HepG2 (cell line): ENCODE data around the gene ZNF180. TPM values are rescaled to one million over a fixed set of nuclear protein-coding genes. Genes with fewer than 3 reads are reported as not detected.

Source experiments
- BRCA1 ChIP-seq: sonication (generic); formaldehyde crosslinking; IDR thresholded peaks from 2 replicates; pipeline ENCODE4 v1.4.0; 2020; ENCODE audit warnings: missing genetic modification reagents
- CHD2 ChIP-seq: IDR thresholded peaks from 2 replicates; pipeline ENCODE4 v1.6.1; 2011; ENCODE audit warnings: low read depth, low read length, improper control_type of control experiment
- ESRRA ChIP-seq: sonication (generic); formaldehyde crosslinking; IDR thresholded peaks from 2 replicates; pipeline ENCODE4 v1.5.1; 2020; ENCODE audit warnings: mild to moderate bottlenecking, low read depth, missing genetic modification reagents
- HNRNPL ChIP-seq: fragments of 200-400 bp; formaldehyde crosslinking; IDR thresholded peaks from 2 replicates; pipeline ENCODE4 v1.6.1; 2017; ENCODE audit warnings: mild to moderate bottlenecking, low read depth, low read length
- KDM5B ChIP-seq: sonication (generic); formaldehyde crosslinking; IDR thresholded peaks from 2 replicates; pipeline ENCODE4 v1.4.0; 2020; ENCODE audit warnings: missing genetic modification reagents, mild to moderate bottlenecking, borderline replicate concordance
- MATR3 ChIP-seq: sonication (generic); formaldehyde crosslinking; IDR thresholded peaks from 2 replicates; pipeline ENCODE4 v1.4.0; 2020; ENCODE audit warnings: missing genetic modification reagents
- PAWR ChIP-seq: sonication (generic); formaldehyde crosslinking; IDR thresholded peaks from 2 replicates; pipeline ENCODE4 v1.4.0; 2020; ENCODE audit warnings: missing genetic modification reagents, mild to moderate bottlenecking, borderline replicate concordance
- POLR2AphosphoS2 ChIP-seq: IDR thresholded peaks from 2 replicates; pipeline ENCODE4 v1.6.1; 2011; ENCODE audit warnings: low read depth, low read length, improper control_type of control experiment
- RBFOX2 ChIP-seq: fragments of 200-400 bp; formaldehyde crosslinking; IDR thresholded peaks from 2 replicates; pipeline ENCODE4 v1.6.1; 2017; ENCODE audit warnings: low read depth, mild to moderate bottlenecking, low read length
- SMAD3 ChIP-seq: sonication (generic); formaldehyde crosslinking; IDR thresholded peaks from 2 replicates; pipeline ENCODE4 v1.4.0; 2020; ENCODE audit warnings: missing genetic modification reagents
- SNAPC2 ChIP-seq: sonication (generic); formaldehyde crosslinking; IDR thresholded peaks from 2 replicates; pipeline ENCODE4 v1.8.1; 2022; ENCODE audit warnings: mild to moderate bottlenecking, missing genetic modification reagents
- SRY ChIP-seq: sonication (generic); formaldehyde crosslinking; IDR thresholded peaks from 2 replicates; pipeline ENCODE4 v1.8.0; 2022; ENCODE audit warnings: mild to moderate bottlenecking, missing genetic modification reagents
- ZFP82 ChIP-seq: sonication (generic); formaldehyde crosslinking; IDR thresholded peaks from 2 replicates; pipeline ENCODE4 v1.5.1; 2020; ENCODE audit warnings: mild to moderate bottlenecking, missing genetic modification reagents, borderline replicate concordance
- ZFP90 ChIP-seq: sonication (generic); formaldehyde crosslinking; IDR thresholded peaks from 2 replicates; pipeline ENCODE4 v1.8.0; 2022; ENCODE audit warnings: missing genetic modification reagents, mild to moderate bottlenecking, inconsistent platforms, borderline replicate concordance
- ZNF10 ChIP-seq: sonication (generic); formaldehyde crosslinking; IDR thresholded peaks from 2 replicates; pipeline ENCODE4 v1.4.0; 2020; ENCODE audit warnings: mild to moderate bottlenecking, low read depth, missing genetic modification reagents, borderline replicate concordance
- ZNF180 ChIP-seq: sonication (generic); formaldehyde crosslinking; IDR thresholded peaks from 2 replicates; pipeline ENCODE4 v1.4.0; 2020; ENCODE audit warnings: low read depth, missing genetic modification reagents, borderline replicate concordance
- ZNF460 ChIP-seq: sonication (generic); formaldehyde crosslinking; IDR thresholded peaks from 2 replicates; pipeline ENCODE4 v1.5.1; 2020; ENCODE audit warnings: missing genetic modification reagents, mild to moderate bottlenecking, borderline replicate concordance
- ZNF577 ChIP-seq: sonication (generic); formaldehyde crosslinking; IDR thresholded peaks from 2 replicates; pipeline ENCODE4 v1.4.0; 2020; ENCODE audit warnings: mild to moderate bottlenecking, low read depth, missing genetic modification reagents, borderline replicate concordance
- ZNF777 ChIP-seq: sonication (generic); formaldehyde crosslinking; IDR thresholded peaks from 2 replicates; pipeline ENCODE4 v1.4.0; 2020; ENCODE audit warnings: missing genetic modification reagents
- polyA plus RNA-seq, 8 experiments: library from polyadenylated mRNA; depleted of rRNA in 3 of 8; stranded (reverse) in 7 of 8; unstranded in 1 of 8; fragments of >200 nt; fragmentation: Illumina TruSeq in 4 of 8; extraction: Trizol in 4 of 8; gene quantifications; 2 replicates each; pipeline versions ENCODE4 v1.2.1 to v1.2.3, GENCODE V29; 2011 to 2016; ENCODE audit warnings: low read depth in 4 of 8, missing spikeins in 1 of 8, mixed read lengths in 1 of 8; ENCODE audit not compliant: insufficient read depth in 1 of 8
- total RNA-seq, 5 experiments: library from RNA; depleted of rRNA; stranded (reverse); fragments of >200 nt; fragmentation: Illumina TruSeq; extraction: Trizol; gene quantifications; 2 replicates each; pipeline ENCODE4 v1.2.3, GENCODE V29; 2016; ENCODE audit warnings: low read depth in 1 of 5
- TF ChIP-seq, protein P1 (sequence below): sonication (generic); formaldehyde crosslinking; IDR thresholded peaks from 2 replicates; pipeline ENCODE4 v1.5.0; 2020; ENCODE audit warnings: missing genetic modification reagents
- TF ChIP-seq, protein P2 (sequence below): sonication (generic); formaldehyde crosslinking; IDR thresholded peaks from 2 replicates; pipeline ENCODE4 v1.4.0; 2020; ENCODE audit warnings: mild to moderate bottlenecking, low read depth, missing genetic modification reagents
- TF ChIP-seq, protein P3 (sequence below): IDR thresholded peaks from 2 replicates; pipeline ENCODE4 v1.6.1; 2016; ENCODE audit warnings: missing biosample characterization, missing genetic modification reagents, low read depth
- TF ChIP-seq, protein P4 (sequence below): sonication (generic); formaldehyde crosslinking; IDR thresholded peaks from 2 replicates; pipeline ENCODE4 v1.9.0; 2022; ENCODE audit warnings: low read depth, missing genetic modification reagents

The ZNF180 gene
- total and polyA plus RNA-seq, 2 of the 13 experiments (the other 11 are each of a cell fraction or from before 2014, with no cell fraction given) = 0.92 to 9.3 TPM

DNA sequence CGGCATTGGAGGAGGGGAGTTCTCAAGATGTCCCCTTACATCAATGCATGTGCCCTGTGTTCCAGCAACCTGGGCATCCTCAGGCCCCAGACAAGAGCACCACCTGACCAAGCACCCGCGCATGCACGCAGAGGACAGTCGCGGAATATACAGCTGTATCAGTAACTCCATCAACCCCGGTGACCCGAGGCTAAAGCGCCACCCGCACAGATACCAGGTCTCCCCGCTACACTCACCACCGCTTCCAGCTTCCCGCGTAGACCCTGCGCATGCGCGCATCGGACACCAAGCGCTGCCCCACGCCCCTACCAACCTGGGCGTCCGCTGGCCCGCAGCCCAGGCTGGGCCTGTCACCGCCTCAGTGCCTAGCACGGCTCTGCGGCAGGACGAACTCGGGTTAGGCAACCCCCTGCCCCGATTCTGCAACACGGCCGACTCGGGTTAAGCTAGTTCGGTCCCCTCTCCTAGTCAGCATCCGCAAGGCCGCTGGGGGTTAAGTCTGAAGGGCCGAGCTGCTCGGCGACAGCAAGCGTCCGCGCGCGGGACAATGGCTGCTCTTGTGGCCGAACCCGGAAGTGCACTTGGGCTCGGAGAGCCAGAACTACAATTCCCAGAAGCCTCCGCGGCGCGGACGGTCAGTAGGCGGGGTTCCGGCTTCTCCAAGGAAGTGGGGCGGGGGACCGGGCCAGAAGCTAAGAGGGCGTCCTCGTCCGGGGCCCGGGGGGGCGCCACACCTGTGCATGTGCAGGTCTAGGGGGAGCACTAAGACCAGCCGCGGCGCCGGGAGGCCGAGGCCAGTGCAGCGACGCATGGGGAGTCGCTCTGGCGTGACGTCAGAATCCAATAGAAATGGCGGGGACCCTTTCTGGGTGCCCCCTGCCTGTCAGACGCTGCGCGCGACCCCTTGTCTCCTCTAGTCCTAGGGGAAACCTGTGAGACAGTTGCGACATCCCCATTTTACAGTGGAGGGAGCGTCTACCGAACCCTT lies at the start of gene ZNF180 (continued):
- TF ChIP-seq, protein P1, sequence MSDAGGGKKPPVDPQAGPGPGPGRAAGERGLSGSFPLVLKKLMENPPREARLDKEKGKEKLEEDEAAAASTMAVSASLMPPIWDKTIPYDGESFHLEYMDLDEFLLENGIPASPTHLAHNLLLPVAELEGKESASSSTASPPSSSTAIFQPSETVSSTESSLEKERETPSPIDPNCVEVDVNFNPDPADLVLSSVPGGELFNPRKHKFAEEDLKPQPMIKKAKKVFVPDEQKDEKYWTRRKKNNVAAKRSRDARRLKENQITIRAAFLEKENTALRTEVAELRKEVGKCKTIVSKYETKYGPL (CRISPR knock-in tag) = 0 out of 2 replicates have a peak, but pooled peaks have one; percentile 51
- TF ChIP-seq SNAPC2 (CRISPR knock-in tag) (no peak), POLR2AphosphoS2 (no peak), ZFP90 (CRISPR knock-in tag) (peak; percentile 88; the same call in 1 of the 2 replicates), HNRNPL (peak; percentile 55; the same call in 1 of the 2 replicates), SMAD3 (peak; percentile 71), ZNF777 (CRISPR knock-in tag) (peak; percentile 50; the same call in 1 of the 2 replicates), BRCA1 (CRISPR knock-in tag) (0 out of 2 replicates have a peak, but pooled peaks have one; percentile 79), ESRRA (CRISPR knock-in tag) (peak; percentile 72), ZNF180 (peak; percentile 80; the same call in 1 of the 2 replicates), ZNF460 (no peak), CHD2 (no peak), ZFP82 (no peak), PAWR (CRISPR knock-in tag) (no peak), MATR3 (no peak), KDM5B (CRISPR knock-in tag) (peak; percentile 96), RBFOX2 (peak; percentile 96), ZNF577 (no peak), SRY (peak; percentile 97), ZNF10 (no peak)
- TF ChIP-seq, protein P2, sequence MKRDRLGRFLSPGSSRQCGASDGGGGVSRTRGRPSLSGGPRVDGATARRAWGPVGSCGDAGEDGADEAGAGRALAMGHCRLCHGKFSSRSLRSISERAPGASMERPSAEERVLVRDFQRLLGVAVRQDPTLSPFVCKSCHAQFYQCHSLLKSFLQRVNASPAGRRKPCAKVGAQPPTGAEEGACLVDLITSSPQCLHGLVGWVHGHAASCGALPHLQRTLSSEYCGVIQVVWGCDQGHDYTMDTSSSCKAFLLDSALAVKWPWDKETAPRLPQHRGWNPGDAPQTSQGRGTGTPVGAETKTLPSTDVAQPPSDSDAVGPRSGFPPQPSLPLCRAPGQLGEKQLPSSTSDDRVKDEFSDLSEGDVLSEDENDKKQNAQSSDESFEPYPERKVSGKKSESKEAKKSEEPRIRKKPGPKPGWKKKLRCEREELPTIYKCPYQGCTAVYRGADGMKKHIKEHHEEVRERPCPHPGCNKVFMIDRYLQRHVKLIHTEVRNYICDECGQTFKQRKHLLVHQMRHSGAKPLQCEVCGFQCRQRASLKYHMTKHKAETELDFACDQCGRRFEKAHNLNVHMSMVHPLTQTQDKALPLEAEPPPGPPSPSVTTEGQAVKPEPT (CRISPR knock-in tag) = 0 out of 2 replicates have a peak, but pooled peaks have one; percentile 26
- TF ChIP-seq, protein P3, sequence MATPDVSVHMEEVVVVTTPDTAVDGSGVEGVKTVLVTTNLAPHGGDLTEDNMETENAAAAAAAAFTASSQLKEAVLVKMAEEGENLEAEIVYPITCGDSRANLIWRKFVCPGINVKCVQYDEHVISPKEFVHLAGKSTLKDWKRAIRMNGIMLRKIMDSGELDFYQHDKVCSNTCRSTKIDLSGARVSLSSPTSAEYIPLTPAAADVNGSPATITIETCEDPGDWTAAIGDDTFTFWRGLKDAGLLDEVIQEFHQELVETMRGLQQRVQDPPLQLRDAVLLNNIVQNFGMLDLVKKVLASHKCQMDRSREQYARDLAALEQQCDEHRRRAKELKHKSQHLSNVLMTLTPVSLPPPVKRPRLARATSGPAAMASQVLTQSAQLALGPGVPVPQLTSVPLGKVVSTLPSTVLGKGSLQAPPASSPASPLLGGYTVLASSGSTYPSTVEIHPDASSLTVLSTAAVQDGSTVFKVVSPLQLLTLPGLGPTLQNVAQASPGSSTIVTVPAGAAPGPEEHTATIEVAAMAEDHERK (CRISPR knock-in tag) = no peak; the same call in 1 of the 2 replicates
- TF ChIP-seq, protein P4, sequence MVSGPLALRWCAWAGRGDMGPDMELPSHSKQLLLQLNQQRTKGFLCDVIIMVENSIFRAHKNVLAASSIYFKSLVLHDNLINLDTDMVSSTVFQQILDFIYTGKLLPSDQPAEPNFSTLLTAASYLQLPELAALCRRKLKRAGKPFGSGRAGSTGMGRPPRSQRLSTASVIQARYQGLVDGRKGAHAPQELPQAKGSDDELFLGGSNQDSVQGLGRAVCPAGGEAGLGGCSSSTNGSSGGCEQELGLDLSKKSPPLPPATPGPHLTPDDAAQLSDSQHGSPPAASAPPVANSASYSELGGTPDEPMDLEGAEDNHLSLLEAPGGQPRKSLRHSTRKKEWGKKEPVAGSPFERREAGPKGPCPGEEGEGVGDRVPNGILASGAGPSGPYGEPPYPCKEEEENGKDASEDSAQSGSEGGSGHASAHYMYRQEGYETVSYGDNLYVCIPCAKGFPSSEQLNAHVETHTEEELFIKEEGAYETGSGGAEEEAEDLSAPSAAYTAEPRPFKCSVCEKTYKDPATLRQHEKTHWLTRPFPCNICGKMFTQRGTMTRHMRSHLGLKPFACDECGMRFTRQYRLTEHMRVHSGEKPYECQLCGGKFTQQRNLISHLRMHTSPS (CRISPR knock-in tag) = no peak
